Tibial artery (tissue), 4 donors: Measurements from ENCODE around the gene ADAMTS9.

Experiments used
- DNase-seq, 2 donors: peaks; one replicate each; pipeline ENCODE4 v3.0.0-alpha.2; 2019
- H3K27ac ChIP-seq, 2 donors: fragments of 200-600 bp; sonication (generic) in 1 of 2; 1 replicate in 1 of 2; 2 replicates in 1 of 2; pipeline ENCODE4 v1.5.1; 2018 to 2019; ENCODE audit warnings: mild to moderate bottlenecking in 1 of 2
- H3K27me3 ChIP-seq, 2 donors: fragments of 200-600 bp; sonication (generic) in 1 of 2; one replicate each; pipeline versions ENCODE4 v1.5.1 to v1.6.0; 2016 to 2019
- H3K36me3 ChIP-seq, 3 donors: fragments of 200-600 bp; sonication (generic) in 2 of 3; one replicate each; pipeline ENCODE4 v1.5.1; 2016 to 2019; ENCODE audit warnings: mild to moderate bottlenecking in 2 of 3
- H3K4me1 ChIP-seq, 4 donors: fragments of 200-600 bp; sonication (generic) in 2 of 4; 1 replicate in 3 of 4; 2 replicates in 1 of 4; pipeline ENCODE4 v1.5.1; 2016 to 2019
- H3K4me3 ChIP-seq, 2 donors: fragments of 200-600 bp; sonication (generic) in 1 of 2; 1 replicate in 1 of 2; 2 replicates in 1 of 2; pipeline ENCODE4 v1.5.1; 2018 to 2019; ENCODE audit warnings: mild to moderate bottlenecking in 2 of 2
- H3K9me3 ChIP-seq, 3 donors: fragments of 200-600 bp; sonication (generic) in 1 of 3; one replicate each; pipeline ENCODE4 v1.5.1; 2016 to 2019
- intact Hi-C: fragments of 100-400 bp; cut with DNase I; formaldehyde crosslinking; loops from one replicate; pipeline ENCODE4 v1.15.0; 2023; ENCODE audit warnings: low total_unique reads
- TF ChIP-seq, protein P1 (sequence below), 2 experiments: fragments of 200-600 bp in 1 of 2; fragments of 450-650 bp in 1 of 2; IDR thresholded peaks; one replicate each; pipeline ENCODE4 v1.5.1; 2017 to 2019; ENCODE audit warnings: antibody characterized with exemption in 2 of 2, mild to moderate bottlenecking in 1 of 2, moderate library complexity in 1 of 2

Gene ADAMTS9

DNA sequence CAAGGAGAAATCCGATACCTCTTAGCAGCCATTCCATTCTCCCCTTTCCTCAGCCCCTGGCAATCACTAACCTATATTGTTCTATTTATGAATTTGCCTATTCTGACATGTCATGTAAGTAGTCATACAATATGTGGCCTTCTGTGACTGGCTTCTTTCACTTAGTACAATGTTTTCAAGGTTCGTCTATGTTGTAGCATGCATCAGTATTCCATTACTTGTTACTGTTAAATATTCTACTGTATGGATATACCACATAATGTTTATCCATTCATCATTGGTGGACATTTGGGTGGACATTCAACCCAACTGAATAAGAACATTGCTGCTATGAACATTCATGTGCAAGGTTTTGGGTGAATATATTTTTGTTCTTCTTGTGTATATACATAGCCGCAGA lies 23.4 kb downstream of the ADAMTS9 start:
- H3K4me3 ChIP-seq = no peak overlapping the region
- intact Hi-C loops = no loop called here
- H3K4me1 ChIP-seq = peaks cover 0 to 60% (median 26%) of the 10 kb centered on the region in 4 donors
- H3K27me3 ChIP-seq = no peaks in the 10 kb centered on the region
- peak overlapping the region in 1 of 2 donors; percentile 38 for H3K27ac ChIP-seq
- TF ChIP-seq, protein P1, sequence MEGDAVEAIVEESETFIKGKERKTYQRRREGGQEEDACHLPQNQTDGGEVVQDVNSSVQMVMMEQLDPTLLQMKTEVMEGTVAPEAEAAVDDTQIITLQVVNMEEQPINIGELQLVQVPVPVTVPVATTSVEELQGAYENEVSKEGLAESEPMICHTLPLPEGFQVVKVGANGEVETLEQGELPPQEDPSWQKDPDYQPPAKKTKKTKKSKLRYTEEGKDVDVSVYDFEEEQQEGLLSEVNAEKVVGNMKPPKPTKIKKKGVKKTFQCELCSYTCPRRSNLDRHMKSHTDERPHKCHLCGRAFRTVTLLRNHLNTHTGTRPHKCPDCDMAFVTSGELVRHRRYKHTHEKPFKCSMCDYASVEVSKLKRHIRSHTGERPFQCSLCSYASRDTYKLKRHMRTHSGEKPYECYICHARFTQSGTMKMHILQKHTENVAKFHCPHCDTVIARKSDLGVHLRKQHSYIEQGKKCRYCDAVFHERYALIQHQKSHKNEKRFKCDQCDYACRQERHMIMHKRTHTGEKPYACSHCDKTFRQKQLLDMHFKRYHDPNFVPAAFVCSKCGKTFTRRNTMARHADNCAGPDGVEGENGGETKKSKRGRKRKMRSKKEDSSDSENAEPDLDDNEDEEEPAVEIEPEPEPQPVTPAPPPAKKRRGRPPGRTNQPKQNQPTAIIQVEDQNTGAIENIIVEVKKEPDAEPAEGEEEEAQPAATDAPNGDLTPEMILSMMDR (IDR thresholded peaks at IDR 0.05) = no peak
- no peaks in the 10 kb centered on the region for H3K9me3 ChIP-seq
- H3K36me3 ChIP-seq = no peaks in the 10 kb centered on the region
- DNase-seq = no peak

GRCh38 chr3:64659617-64659978 lies 28.2 kb downstream of the ADAMTS9 start:
- Histone ChIP-seq H3K4me1 (peaks cover 0 to 12% (median 0%) of the 10 kb centered on the region in 4 donors), H3K36me3 (peaks cover 0 to 32% (median 0%) of the 10 kb centered on the region in 3 donors), H3K9me3 (no peaks in the 10 kb centered on the region), H3K27ac (no peak overlapping the region), H3K4me3 (no peak overlapping the region), H3K27me3 (no peaks in the 10 kb centered on the region)
- TF ChIP-seq, protein P1 (IDR thresholded peaks at IDR 0.05) = no peak
- intact Hi-C loops = no loop called here
- DNase-seq = no peak

DNA sequence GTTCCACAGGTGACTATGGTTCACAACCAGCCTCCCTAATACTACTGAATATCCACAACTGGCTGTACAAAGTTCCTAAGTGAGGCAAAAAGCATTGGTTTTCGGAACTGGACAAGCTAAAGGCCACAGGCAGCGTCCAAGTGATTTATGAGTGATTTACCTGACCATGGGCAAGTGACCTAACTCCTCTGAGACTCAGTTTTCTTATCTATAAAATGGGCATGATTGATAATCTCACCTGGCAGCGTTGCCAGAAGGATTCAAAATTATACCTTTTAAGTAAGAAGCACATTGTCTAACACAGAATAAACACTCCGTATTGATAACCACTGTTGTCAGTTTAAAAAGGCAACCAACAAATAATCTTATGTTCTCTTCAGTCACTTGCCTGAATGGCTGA lies 29.8 kb downstream of the ADAMTS9 start:
- no peak for DNase-seq
- H3K27ac ChIP-seq = no peak overlapping the region
- H3K4me1 ChIP-seq = no peaks in the 10 kb centered on the region
- H3K36me3 ChIP-seq = peaks cover 1 to 32% (median 4%) of the 10 kb centered on the region in 3 donors
- no peak overlapping the region for H3K4me3 ChIP-seq
- H3K27me3 ChIP-seq = no peaks in the 10 kb centered on the region
- no peaks in the 10 kb centered on the region for H3K9me3 ChIP-seq
- intact Hi-C loops = no loop called here
- TF ChIP-seq, protein P1 (IDR thresholded peaks at IDR 0.05) = no peak

DNA sequence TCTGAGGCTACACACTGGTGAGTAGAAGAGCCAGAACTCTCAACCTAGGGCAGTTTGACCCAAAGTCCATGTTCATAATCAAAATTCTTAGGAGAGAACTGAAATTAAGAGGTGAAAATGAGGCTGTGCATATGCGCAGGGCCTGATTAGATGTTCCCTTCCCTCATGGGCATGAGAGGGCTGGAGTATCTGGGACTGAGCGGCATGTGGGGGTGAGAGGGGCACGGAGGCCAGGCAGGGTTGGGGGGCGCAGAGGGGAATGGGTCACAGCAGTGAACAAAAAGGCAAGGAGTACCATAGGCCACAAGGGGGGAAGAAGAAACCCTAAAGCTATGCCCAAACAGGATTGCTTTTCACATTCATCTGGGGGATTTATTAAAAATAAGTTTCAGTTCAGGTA lies 31.3 kb downstream of the ADAMTS9 start:
- TF ChIP-seq, protein P1 (IDR thresholded peaks at IDR 0.05) = no peak
- Histone ChIP-seq H3K36me3 (peaks cover 2 to 32% (median 4%) of the 10 kb centered on the region in 3 donors), H3K9me3 (no peaks in the 10 kb centered on the region), H3K4me1 (peaks cover 0 to 9% (median 5%) of the 10 kb centered on the region in 4 donors), H3K4me3 (no peak overlapping the region), H3K27me3 (no peaks in the 10 kb centered on the region), H3K27ac (no peak overlapping the region)
- no peak for DNase-seq
- intact Hi-C loops = no loop called here

DNA sequence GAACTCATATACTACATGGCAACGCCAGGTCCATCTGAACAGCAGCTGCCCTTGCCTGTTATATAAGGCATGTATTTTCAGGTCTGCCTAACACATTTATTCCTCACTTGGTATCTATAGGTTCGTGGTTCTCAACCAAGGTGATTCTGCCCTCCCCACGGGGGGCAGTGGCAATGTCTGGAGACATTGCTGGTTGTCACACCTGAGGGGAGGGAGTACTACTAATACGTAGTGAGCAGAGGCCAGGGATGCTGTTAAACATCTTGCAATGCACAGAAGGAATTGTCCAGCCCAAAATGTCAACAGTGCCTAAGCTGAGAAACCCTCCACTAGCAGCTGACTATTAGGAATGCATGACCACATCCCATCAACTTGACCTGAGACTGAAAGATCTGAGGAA lies 32.6 kb downstream of the ADAMTS9 start:
- H3K27ac ChIP-seq = no peak overlapping the region
- no peaks in the 10 kb centered on the region for H3K27me3 ChIP-seq
- TF ChIP-seq, protein P1 (IDR thresholded peaks at IDR 0.05) = no peak
- intact Hi-C loops = no loop called here
- DNase-seq = no peak
- H3K9me3 ChIP-seq = no peaks in the 10 kb centered on the region
- peaks cover 2 to 32% (median 4%) of the 10 kb centered on the region in 3 donors for H3K36me3 ChIP-seq
- H3K4me1 ChIP-seq = peaks cover 0 to 23% (median 13%) of the 10 kb centered on the region in 4 donors
- no peak overlapping the region for H3K4me3 ChIP-seq

GRCh38 chr3:64654013-64654412 lies 33.8 kb downstream of the ADAMTS9 start:
- H3K9me3 ChIP-seq = no peaks in the 10 kb centered on the region
- peaks cover 0 to 28% (median 13%) of the 10 kb centered on the region in 4 donors for H3K4me1 ChIP-seq
- H3K27ac ChIP-seq = no peak overlapping the region
- DNase-seq = no peak
- H3K4me3 ChIP-seq = no peak overlapping the region
- TF ChIP-seq, protein P1 (IDR thresholded peaks at IDR 0.05) = no peak
- intact Hi-C loops = no loop called here
- peaks cover 2 to 32% (median 4%) of the 10 kb centered on the region in 3 donors for H3K36me3 ChIP-seq
- H3K27me3 ChIP-seq = no peaks in the 10 kb centered on the region
